ENCODE measurements around the gene RWDD3.

The RWDD3 gene

DNA sequence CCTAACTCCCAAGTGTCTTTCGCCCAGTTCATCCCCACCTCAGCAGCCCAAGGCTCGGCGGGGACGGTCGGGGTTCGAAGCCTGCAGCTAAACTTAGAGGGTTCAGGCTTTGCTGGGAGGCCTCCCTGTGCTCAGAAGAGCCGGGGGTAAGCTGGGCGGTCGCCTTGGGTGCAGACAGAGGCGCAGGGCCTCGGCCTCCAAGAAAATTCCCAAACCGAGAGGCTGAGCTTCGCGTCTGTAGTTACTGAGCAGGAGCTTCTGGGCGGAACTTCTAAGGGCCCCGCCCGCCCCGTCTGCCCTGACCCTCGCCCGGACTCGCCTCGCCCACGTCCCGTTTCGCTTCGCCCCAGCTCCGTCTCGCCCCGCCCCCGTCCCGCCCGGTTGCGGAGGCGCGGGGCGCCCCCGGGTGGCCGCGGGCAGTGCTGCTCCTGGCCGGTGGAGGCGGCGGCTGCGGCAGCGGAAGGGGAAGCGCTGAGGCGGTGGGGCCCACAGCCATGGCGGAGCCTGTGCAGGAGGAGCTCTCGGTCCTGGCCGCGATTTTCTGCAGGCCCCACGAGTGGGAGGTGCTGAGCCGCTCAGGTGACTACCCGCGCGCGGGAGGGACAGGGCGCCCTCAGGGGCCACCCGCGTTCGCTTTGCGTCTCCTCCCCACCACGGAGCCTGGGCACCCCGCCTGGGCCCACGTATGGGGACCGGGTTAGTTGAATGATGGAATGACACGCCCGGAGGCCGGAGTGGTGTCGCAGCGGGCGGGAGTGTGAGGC is at the start of gene RWDD3:
Gene RWDD3 (plus strand): TSS at position 474 of the 764 bp plus-strand sequence. CDS start 21 bp downstream, at position 495.
- peak; percentile 93 for DNase-seq (ENCODE audit: low read depth)
- H3K4me3 ChIP-seq (ENCODE audit: low read length) = peak within 1 kb of the TSS; percentile 81
- TF ChIP-seq CTCF (IDR thresholded peaks at IDR 0.05; ENCODE audit: insufficient read depth, low read depth, low read length, missing control alignments) = peak; percentile 28

DNA sequence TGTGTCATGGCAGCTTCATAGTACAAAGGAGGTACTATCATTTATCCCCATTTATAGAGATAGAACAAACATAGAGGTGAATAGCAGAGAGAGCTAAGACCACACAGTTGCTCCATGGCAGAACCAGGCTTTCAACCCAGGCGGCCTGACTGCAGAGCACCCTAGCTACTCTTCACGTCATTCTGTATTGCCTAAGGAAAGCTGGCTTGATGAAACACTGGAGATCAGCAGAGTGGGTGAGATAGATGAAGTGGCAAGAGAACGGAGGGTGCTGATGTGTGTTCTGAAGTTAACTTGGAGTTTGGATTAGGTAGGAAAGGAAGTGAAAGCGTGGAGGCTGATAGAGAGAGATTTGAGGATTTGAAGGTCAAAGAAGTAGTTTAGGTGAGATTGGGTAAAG is 47.9 kb upstream of the RWDD3 start:
- DNase-seq (ENCODE audit: low read depth) = no peak
- no peak for TF ChIP-seq CTCF (IDR thresholded peaks at IDR 0.05; ENCODE audit: insufficient read depth, low read depth, low read length, missing control alignments)
- no peak overlapping the region for H3K4me3 ChIP-seq (ENCODE audit: low read length)

GRCh38 chr1:95193591-95193990 is 40.4 kb upstream of the RWDD3 start:
- no peak for DNase-seq (ENCODE audit: low read depth)
- no peak overlapping the region for H3K4me3 ChIP-seq (ENCODE audit: low read length)
- no peak for TF ChIP-seq CTCF (IDR thresholded peaks at IDR 0.05; ENCODE audit: insufficient read depth, low read depth, low read length, missing control alignments)

GRCh38 chr1:95195046-95195445 is 39.0 kb upstream of the RWDD3 start:
- DNase-seq (ENCODE audit: low read depth) = no peak
- no peak for TF ChIP-seq CTCF (IDR thresholded peaks at IDR 0.05; ENCODE audit: insufficient read depth, low read depth, low read length, missing control alignments)
- H3K4me3 ChIP-seq (ENCODE audit: low read length) = no peak overlapping the region

- no peak for TF ChIP-seq CTCF (IDR thresholded peaks at IDR 0.05; ENCODE audit: insufficient read depth, low read depth, low read length, missing control alignments)
- no peak overlapping the region for H3K4me3 ChIP-seq (ENCODE audit: low read length)
- DNase-seq (ENCODE audit: low read depth) = no peak
These were observed 38.0 kb upstream of the RWDD3 start for GRCh38 chr1:95196017-95196416.

GRCh38 chr1:95197616-95198252 is 36.3 kb upstream of the RWDD3 start:
- no peak for TF ChIP-seq CTCF (IDR thresholded peaks at IDR 0.05; ENCODE audit: insufficient read depth, low read depth, low read length, missing control alignments)
- DNase-seq (ENCODE audit: low read depth) = peak; percentile 77

More at GRCh38 chr1:95197616-95198252, 36.3 kb upstream of the RWDD3 start:
- no peak overlapping the region for H3K4me3 ChIP-seq (ENCODE audit: low read length)
